NCI-H1048 (cell line): ENCODE measurements around the gene KPNA3.

ENCODE experiments used
- DNase-seq: peaks from one replicate; lab custom pipeline; 2025; lab: John Stamatoyannopoulos, UW

The KPNA3 gene

DNA sequence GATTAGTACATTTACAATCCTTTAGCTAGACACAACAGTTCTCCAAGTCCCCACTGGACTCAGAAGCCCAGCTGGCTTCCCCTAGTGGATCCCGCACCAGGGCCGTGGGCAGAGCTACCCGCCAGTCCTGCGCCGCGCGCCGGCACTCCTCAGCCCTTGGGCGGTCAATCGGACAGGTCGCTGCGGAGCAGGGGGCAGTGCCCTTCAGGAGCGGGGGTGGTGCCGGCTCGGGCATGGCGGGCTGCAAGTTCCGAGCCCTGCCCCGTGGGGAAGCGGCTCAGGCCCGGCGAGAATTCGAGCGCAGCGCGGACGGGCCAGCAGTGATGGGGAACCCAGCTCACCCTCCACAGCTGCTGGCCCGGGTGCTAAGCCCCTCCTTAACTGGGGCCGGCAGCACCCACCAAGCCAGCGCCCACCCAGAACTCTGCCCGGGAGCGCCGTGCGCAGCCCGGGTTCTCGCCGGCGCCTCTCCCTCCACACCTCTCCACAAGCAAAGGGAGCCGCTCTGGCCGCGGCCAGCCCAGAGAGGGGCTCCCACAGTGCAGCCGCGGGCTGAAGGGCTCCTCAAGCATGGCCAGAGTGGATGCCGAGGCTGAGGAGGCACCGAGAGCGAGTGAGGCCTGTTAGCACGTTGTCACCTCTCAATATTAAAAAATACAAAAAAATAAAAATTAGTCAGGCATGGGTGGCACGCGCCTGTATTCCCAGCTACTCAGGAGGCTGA, 114.1 kb downstream of the KPNA3 start:
- DNase-seq, result no peak

DNA sequence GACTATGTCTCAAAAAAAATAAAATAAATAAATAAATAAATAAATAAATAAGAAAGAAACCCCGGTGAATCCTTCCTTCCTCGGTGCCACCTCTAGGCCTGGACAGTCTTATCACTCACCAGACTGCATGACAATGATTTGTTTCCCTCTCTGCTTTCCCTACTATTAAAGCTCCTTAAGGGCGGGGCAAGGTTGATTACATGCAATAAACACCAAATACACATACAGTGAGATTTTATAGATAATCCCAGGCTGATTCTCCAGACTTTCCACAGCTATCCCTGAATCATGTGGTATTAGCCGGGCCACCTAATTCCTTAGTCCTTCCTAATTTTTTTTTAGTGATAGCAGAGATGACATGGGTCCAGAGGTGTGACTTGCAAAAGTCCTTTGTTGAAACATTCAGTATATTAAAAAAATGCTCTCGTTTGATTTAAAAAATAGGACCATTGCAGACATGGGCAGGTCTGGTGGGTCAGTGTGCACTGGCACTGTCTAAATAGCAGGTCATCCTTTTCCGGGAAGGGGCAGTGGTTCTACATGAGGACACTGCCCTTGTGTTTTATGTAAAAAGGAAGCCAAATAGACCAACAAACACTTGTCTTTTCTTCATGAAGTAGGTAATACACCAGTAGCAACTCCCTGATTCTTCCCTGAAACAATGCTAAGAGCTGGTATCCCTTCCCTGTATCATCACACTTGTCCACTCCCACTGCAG, 115.7 kb downstream of the KPNA3 start:
- no peak for DNase-seq

DNA sequence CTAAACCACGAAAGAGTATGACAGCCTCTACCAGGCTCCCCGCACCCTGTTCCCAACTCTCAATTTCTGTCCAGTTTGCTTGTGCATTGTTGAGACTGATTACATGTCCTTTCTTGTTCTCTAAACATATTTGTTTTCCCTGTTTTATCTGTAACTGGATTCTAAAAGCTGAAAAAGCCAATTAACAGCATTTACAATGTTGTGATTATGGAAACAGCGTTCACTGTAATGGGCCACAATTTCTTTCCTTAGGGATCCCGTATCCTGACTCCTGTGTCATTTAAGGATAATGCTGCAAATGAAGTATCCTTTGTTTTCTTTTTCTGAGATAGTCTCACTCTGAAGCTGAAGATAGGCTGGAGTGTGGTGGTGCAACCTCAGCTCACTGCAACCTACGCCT, 121.7 kb downstream of the KPNA3 start:
- DNase-seq, result no peak

DNA sequence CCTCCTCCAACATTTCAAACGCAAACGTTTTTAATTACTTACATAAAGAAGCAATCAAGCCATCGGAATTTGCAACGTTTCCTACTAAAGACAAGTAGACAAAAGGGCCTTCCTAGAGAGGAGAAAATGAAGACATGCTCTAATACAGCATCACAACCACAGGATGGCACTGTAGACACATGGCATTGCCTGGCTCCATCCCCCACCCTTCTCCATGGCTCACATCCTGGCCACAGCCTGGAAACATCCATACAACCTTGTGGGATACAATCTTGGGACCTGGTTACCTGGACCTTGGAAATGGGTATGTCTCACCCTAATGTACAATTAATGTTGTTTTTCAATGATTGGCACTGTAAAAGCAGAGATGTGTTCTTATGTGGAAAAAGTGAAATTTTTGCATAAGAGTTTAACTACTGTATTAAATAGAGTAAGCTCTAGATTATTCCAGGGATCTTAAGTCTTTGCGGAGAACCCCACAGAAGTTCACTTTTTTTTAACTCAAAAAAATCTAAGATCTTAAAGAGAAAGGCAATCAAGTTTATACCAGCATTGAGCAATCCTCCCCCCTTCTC, 122.7 kb downstream of the KPNA3 start:
- DNase-seq, result peak; percentile 5

DNA sequence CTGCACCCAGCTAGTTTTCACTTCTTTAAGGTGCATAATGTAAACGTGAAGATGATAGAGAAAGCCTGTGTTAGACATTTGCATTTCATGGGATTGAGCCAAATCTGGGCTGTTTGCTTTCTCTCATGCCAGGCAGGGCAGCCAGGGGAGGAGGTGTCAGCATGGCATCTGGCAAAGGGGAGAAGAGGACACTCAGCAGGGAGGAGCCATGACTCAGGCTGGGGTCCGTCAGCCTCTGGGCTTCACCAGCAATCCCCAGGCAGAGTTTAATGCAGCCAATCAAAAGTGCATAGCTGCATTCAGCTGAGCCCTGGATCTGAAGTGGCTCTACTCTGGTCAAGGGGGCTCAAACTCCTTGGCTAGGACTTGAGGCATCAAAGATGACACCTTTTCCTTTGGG, 124.7 kb downstream of the KPNA3 start:
- no peak for DNase-seq

DNA sequence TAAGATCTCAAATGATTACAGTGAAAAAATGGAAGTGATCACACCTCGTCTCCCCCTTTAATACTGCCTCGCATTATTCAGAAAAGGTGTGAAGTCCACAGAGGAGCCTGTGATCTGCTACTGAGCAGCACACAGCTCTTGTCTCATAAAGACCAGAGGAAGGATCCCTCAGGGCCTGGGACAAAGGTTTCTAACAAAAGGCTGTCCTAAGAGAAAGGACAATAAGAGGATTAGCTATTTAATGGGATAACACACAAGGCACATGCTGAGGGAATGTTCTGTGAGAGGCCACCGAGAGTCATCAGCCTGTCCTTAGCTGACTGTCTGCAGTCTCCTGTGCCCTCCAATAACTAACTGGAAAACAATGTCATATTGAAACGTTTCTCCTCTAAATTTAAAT, 127.9 kb downstream of the KPNA3 start:
- no peak for DNase-seq

DNA sequence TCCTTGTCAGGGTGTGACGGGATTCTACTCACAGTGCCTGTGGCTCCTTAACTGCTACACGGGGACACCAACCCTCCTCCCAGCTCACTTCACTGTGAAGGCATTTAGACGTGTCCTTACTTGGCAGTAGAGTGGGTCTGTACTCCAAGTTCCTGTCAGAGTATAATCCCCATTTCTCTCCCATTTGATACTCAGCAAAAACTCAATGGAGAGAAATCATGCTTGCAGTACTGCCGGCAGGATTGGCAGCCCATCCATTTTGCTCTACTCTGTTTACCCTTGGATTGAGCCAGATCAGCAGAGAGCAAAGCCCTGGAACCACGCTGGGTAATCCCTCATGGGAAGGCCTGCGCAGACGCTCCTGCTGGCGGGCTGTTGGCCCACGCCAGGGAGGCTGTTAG, 135.2 kb downstream of the KPNA3 start:
- DNase-seq, result no peak

DNA sequence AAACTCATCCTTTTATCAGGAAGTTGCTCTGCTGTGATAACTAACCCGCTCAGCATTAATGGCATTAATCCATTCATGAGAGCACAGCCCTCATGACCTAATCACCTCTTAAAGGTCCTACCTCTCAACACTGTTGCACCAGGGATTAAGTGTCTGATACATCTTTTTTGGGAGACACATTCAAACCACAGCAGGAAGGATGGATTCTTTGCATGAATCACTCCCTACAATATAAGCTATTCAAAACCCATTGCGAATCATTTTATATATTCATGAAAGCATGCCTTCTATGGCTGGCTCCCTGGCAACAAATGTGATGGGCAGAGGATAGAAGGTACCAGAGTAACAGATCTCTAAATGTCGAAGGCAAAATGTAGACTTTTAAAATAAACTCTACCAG, 136.6 kb downstream of the KPNA3 start:
- DNase-seq, result no peak

DNA sequence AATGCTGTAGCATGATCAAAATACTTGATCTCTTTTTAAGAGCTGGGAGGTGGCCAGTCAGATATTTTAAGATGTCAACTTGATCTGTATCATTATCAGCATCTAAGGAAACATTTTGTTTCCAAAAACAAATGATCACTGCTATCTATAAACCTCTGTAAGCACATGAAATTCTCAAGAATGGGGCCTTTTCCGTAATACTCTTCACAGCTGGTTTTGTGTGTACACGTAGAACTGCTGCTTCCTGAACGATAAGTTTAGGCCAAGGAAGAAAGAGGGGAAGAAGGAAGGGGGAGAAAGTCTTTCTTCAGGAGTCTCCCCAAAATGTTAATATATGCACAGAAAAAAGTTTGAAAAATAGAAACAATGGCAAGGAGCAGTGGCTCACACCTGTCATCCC, 138.5 kb downstream of the KPNA3 start:
- DNase-seq, result no peak

DNA sequence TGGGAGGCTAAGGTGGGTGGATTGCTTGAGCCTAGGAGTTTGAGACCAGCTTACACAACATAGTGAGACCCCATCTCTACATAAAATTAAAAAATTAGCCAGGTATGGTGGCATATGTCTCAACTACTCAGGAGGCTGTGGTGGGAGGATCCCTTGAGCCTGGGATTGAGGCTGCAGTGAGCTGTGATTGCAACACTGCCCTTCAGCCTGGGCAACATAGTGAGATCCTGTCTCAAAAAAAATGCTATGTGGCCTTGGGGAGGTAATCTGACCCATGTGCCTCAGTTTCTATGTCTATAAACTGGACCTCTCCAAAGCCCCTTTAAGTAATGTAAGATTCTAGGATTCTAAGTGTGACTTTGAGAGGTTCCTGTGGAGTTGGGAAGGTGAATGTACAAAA, 139.0 kb downstream of the KPNA3 start:
- no peak for DNase-seq

DNA sequence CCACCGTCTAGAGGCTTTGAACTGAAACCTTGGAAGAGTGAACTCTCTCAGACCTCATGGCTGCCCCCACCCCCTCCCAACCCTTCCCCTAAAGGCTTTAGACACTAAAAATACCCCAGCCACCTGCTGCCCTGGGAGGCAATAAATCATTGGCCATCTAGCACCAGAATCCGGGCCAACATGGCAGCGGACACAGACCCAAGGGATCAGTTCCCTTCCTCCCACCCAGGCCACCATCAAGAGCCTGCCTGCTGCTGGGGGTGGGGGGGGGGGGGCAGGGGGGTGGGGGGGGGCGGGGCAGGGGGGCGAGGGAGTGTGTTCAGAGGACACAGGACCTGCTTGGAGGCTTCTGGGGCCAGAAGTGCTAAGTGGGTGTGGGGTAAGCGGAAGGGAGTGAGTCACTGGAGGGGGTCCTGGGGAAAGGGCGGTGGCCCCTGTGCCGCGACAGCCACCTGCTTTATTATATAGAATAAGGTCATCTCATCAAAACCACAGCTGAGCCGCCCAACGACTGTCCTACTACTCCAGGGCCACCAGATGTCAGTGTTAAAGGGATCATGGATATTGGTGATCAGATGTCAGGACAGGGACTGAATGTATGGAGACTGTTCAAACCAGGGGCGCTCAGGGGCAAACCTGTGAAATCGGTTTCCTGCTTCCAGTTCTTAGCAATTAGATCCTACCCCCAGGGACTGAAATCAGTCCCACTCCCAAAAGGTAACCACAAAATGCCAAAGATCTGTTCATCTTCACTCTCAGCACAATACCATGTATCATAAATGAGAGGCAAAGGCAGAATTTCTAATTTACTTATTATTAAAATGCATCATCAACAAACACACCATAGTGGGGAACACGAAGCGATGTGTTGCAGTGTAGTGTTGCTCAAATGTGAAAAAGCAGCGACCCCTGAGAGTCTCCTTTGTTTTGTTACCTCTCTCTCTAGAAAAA, 139.9 kb downstream of the KPNA3 start:
- DNase-seq, result no peak

DNA sequence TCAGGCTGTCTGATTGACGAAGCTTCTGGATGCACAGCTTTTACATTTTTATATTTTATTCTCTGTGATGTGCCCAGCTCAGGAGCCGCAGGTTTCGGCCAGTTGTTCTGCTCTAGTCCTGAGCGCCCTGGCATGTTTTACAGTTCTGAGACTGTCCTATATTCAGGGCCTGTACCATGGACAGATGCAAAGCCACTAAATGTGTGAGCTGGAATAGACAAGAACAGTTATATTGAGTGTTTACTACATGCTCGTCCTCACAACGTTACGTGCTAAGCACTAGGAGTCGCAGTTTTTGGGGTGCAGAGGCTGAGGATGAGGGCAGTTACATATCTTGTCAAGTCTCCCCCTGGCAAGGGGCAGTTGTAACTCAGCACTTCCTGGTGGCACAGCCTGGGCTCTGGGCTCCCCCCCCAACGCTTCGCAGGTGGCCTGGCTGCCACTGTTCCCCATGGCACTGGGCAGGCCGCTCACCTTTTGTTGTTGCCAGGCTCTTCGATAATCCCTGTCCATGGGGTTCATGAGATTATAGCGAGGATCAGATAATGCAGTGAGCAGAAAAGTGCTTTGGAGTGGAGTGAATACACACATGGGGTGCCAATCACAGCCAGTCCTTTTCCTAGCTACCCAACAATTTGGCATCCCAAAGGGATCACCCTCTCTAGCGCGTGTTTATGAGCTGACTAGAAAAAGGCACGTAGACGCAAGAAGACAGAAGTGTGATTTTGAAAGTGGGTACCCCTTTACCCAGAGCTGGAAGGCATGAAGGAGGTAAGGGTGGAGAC, 140.7 kb downstream of the KPNA3 start:
- DNase-seq, result no peak

DNA sequence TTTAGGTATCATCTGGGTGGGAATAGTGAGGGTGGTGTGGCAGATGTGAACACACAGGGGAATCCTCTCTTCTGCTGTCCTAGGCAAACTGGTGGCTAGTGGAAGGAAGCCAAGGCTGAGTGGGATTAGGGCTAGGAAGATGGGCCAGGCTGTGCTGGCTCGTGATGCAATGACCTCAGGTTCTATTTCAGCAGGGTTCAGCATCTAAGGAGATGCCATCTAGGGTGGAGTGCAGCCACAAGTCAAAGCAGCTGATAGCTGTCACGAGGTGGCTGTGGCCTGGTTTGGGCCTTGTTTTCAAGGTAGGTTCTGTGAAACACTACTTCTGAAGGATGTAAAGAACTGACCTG, 142.5 kb downstream of the KPNA3 start:
- no peak for DNase-seq
